Occipital lobe (tissue), 3 donors: ENCODE data around the gene RASL10A. TPM values are rescaled to one million over a fixed set of nuclear protein-coding genes. Genes with fewer than 3 reads are reported as not detected.

Experiments
- DNase-seq: peaks from one replicate; lab custom pipeline; 2025; lab: John Stamatoyannopoulos, UW
- small RNA-seq: library from RNA; depleted of rRNA; stranded (forward); fragments of <200 nt; gene quantifications from one replicate; pipeline ENCODE3, GENCODE V24; 2014
- total RNA-seq: library from RNA; depleted of rRNA; stranded (reverse); fragments of >200 nt; gene quantifications from one replicate; pipeline ENCODE4 v1.2.3, GENCODE V29; 2014

The RASL10A gene
- total RNA-seq, 1 donor from 2014 or later = 15.0 TPM

GRCh38 chr22:29270475-29271271, 44.8 kb downstream of the RASL10A start:
- DNase-seq = no peak

DNA sequence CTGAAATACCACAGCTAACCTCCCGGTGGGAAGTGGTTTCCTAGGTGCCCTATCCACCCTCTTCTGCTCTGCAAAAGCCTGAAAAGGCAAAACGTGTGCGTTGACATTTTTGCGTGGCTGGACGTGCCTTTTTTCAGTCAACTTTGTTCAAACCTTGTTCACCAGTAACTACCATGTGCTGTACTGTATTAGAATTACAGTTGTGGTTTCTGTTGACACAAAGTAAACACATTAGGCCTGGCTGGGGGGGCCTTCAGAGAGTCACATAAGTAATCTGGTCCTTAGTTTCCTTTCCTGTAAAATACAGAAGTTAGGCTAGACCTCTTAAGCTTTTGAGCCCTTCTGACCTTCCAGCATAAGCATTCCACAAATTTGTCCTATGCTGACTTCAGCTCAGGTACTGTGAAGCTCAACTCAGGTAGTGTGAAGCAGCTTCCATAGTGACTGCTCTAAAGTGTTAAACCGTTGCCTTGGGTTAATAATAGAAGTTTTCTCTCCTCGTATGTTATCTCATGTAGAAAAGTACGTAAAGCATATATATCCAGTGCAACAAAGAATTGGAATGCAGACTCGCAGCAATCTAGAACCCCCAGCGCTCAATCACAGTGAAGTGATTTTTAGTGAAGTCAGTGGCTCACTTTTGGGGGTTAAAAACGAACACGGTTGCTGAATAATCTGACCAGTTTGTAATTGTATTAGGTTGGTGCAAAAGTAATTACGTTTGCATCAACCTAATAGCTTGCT, 45.6 kb downstream of the RASL10A start:
- no peak for DNase-seq

DNA sequence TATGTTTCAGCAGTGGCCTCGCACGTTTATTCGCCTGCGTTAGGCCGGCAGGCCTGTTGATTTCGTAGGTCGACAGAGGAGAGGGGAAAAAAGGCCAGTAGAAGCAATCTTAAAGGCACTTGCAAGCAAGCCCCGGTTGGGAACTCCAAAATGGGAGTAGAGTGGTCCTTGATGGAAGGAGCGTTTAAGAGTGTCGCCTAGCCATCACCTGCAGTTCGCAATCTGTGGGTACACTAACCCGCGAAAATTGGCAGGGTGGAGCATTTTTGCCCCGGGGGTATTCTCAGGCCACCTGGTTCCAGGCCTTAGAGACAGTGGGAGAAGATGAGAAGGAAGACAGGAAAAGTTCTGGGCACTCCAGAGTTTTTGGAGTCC, 46.3 kb downstream of the RASL10A start:
- DNase-seq = no peak

DNA sequence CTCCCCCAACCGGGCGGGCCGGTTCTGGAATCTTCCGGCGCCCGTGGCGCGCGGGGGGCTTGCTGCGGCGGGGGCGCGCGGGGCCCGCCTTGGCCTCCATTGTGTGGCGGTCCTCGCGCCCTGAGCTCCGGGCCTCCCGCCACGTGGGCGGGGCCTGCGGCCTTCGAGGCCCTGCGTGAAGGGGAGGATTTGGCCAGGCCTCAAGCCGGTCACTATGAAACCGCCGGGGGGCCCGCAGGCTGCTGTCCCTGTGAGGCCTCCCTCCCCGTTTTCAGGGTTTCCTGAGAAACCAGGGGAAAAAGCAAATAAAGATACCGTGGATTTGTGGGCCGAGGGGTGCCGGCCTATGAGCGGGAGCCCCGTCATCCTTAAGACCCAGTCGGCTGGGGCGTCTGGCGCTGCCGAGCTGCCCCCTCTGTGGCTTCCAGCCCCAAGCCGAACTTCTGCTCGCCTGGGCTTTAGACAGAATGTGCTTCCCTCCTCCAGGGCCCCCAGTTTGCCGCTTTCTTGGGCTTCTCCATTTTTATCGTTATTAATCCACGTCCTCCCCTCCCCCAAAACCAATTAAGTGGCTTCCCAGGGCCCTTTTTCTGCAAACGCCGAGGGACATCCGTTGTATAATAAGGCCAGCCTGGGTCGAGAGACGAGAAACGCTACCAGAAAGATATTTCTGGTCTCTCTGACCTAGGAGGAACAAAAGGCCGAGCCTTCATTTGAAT, 46.8 kb downstream of the RASL10A start:
- peak; percentile 45 for DNase-seq

DNA sequence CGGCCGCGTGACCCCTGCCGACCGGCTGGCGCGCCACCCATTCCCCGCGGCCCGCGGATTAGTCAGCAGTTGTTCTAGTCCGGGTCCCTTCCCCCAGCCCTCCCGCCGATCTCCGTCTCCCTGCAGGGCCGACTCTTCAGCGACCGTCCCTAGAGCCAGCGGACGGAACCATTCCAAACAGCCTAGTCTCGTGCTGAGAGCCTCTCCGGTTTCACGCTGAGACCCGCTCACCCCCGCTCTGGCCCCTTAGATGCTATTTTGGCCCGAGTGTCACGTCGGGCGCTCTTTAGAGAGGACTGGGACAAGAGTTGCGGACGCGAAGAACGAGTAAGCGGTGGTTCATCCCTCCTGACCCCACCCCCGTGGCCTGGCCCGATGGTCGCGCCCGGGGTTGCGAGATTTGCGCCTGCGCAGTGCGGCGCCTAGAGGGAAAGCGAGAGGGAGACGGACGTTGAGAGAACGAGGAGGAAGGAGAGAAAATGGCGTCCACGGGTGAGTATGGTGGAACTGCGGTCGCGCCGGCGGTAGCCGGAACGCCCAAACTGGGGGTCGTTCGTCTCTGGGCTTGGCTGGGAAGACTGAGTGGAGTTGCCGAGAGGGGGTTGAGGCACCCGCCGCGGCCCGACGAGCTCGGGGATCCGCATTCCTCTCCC, 47.5 kb downstream of the RASL10A start, which contains the start of the genes EWSR1 and RHBDD3:
EWSR1 (plus strand) TSS at position 411 of the 653 bp plus-strand sequence; CDS start at position 480, 69 bp downstream.
RHBDD3 (minus strand) TSS at position 124 of the 653 bp plus-strand sequence. CDS start 2,355 bp downstream, outside the sequence.
- DNase-seq = peak; percentile 96

- DNase-seq = no peak
Observed at GRCh38 chr22:29267462-29267857, 48.0 kb downstream of the RASL10A start.

DNA sequence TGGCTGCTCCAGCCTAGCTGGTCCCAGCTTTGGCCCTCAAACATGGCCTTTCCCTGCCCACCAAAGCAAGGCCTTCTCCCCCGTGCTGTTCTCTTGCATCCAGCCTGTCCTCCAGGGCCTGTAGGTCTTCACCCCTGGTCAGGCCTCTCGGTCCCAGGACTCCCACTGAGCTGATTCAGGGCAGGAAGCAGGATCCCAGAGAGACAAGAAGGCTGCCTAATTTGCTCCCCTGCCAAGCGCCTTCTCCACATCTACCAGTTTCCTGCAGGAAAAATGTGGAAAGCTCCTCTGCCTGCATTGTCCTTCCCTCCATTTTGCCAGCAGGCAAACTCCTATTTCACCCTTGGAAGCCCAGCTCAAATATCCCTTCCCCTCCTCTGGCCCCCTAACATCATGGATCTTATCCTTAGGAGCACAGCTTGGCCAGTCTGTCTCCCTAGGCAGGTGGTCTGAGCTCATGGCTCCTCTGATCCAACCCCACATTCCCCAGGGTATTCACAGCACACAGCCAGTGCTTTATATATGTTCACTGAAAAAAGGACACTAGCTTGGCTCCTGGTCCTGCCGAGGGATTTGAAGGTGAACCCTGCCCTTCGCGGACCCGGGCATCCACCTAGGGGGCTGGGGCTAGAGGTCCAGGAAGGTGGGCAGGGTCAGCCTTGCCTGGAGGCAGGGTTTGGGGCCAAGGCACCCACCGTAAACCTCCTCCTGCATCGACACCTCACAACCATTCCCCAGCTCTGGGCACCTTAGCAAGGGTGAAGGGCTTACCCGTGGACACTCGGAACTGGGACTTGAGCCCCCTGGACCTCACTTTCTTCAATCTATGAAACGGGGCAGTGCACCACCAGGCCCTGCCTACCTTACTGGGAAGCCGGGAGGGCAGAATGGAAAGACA, 48.7 kb downstream of the RASL10A start:
- no peak for DNase-seq

- no peak for DNase-seq
Observed at GRCh38 chr22:29265929-29266328, 49.6 kb downstream of the RASL10A start.

DNA sequence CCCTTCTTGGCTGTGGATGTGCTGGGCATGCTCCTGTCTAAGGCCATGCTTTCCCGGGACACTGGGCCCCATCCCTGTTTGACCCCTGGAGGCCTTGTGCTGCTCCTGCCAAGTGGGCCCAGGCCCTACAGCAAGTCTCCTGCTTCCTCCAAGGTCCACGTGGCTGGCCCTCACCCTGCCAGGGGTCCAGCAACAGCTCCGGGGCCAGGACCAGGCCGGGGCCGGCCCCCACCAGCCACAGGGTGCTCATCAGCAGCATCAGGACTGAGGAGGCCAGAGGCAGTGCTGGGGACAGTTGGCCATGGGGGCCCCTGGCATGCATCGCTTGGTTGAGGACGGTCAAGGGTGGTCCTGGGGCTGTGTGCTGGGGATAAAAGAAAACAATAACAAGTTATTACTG, 50.2 kb downstream of the RASL10A start:
- DNase-seq = no peak

- DNase-seq = no peak
Observed at GRCh38 chr22:29263791-29264276, 51.7 kb downstream of the RASL10A start.

Small RNAs within 50 kb of the gene (small RNA-seq; reads per million reads assigned to genes)
- not detected for gene MIR3653

Other genes starting within 250 kb of the RASL10A start
- 18.9 TPM for gene KREMEN1, start 242.7 kb downstream of the RASL10A start, total RNA-seq
- gene EMID1, start 109.8 kb downstream of the RASL10A start, total RNA-seq = 31.8 TPM
- gene RHBDD3, start 47.7 kb downstream of the RASL10A start, total RNA-seq = 14.3 TPM
- gene EWSR1, start 47.4 kb downstream of the RASL10A start, total RNA-seq = 186 TPM
- gene GAS2L1, start 9.0 kb downstream of the RASL10A start, total RNA-seq = 7.3 TPM
- 37.1 TPM for gene AP1B1, start 72.9 kb upstream of the RASL10A start, total RNA-seq
- not detected for gene RFPL1, start 122.9 kb upstream of the RASL10A start, total RNA-seq
- 0.47 TPM for gene NEFH, start 164.5 kb upstream of the RASL10A start, total RNA-seq
- 33.5 TPM for gene THOC5, start 238.1 kb upstream of the RASL10A start, total RNA-seq